Measurements from ENCODE around the gene RNF19B.

The RNF19B gene

DNA sequence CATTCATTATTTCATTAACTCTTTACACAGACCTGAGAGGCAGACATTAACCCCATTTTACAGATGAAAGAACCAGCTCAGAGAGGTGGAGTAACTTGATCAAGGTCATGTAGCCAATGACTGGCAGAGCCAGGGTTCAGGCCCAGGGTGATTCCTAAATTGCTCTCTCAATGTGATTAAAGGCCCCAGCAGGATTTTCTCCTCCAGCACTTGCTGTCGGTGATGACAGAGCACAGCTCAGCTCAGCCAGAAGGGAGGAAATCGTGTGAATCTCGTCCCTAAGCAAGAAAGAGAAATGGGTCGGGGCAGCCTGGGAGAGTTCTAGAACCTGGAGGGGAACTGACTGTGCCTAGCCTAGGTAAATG is 19.5 kb upstream of the RNF19B start:
- DNase-seq: no peak
- H3K27me3 Mint-ChIP-seq (ENCODE audit: low read depth, poor library complexity): peaks cover 27% of the 10 kb centered on the region
- no peak overlapping the region for H3K27ac Mint-ChIP-seq
- no peaks in the 10 kb centered on the region for H3K36me3 Mint-ChIP-seq (ENCODE audit: low read depth)
- TF ChIP-seq, protein P1, sequence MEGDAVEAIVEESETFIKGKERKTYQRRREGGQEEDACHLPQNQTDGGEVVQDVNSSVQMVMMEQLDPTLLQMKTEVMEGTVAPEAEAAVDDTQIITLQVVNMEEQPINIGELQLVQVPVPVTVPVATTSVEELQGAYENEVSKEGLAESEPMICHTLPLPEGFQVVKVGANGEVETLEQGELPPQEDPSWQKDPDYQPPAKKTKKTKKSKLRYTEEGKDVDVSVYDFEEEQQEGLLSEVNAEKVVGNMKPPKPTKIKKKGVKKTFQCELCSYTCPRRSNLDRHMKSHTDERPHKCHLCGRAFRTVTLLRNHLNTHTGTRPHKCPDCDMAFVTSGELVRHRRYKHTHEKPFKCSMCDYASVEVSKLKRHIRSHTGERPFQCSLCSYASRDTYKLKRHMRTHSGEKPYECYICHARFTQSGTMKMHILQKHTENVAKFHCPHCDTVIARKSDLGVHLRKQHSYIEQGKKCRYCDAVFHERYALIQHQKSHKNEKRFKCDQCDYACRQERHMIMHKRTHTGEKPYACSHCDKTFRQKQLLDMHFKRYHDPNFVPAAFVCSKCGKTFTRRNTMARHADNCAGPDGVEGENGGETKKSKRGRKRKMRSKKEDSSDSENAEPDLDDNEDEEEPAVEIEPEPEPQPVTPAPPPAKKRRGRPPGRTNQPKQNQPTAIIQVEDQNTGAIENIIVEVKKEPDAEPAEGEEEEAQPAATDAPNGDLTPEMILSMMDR (IDR thresholded peaks at IDR 0.05): no peak
- peaks cover 7% of the 10 kb centered on the region for H3K4me1 Mint-ChIP-seq
- H3K9me3 Mint-ChIP-seq: no peaks in the 10 kb centered on the region
- H3K4me3 Mint-ChIP-seq: no peak overlapping the region

DNA sequence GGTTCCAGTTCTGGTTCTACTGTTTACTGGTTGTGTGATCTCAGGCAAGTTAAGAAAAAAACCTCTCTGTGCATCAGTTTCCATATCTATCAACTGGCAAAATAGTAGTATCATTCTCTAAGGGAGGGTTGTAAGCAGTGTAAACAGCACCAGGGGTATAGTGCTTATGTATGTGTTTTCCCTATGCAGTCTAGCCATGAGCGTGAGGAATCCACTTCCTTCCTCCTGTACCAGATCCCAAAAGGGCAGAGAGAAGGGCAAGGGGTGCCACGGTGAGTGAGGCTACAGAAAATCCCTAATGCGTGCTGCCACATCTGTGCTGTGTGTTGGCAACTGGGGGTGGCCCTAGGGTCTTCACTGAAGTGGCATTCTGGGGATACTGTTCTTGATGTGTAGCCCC is 18.4 kb upstream of the RNF19B start:
- DNase-seq: no peak
- no peak overlapping the region for H3K4me3 Mint-ChIP-seq
- H3K4me1 Mint-ChIP-seq: peaks cover 6% of the 10 kb centered on the region

DNA sequence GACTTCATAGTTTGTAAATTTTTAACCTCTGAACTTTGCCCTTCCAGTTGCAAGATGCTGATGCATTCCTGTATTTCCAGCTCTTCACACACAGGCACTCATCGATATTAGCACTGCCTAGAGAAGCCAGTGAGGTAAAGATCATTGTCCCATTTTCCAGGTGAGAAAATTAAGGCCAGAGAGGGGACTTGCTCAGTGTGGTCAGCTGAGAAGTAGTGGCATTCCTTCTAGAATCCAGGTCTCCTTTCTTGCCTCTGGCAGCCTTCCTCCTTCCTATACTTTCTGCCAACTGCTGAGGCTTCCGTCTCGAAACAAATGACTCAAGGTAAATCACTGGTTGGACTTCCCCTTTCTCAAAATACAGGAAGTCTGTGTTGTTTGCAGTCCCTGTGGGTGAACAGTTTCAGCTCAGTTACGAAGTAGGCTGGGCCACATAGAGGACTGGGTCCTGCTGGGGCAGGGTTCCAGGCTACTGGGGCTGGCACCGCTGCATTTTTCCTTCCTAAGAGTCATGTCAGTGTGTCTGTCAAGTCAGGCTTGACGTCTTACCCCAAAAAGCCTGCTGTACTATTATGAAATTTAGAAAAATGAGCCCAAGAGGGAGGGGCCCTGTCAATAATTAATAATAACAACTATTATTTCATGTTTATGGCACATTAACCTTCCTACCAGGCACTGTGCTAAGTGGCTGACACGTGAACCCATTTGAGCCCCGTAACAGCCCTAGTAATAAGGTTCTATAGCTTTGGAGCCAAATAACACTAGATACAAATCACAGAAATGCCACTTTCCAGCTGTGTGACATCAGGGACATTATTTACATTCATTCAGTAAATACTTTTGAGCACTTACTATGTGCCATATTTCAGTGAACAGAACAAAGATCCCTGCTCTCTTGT is 16.6 kb upstream of the RNF19B start:
- Mint-ChIP-seq H3K4me3 (no peak overlapping the region), H3K36me3 (ENCODE audit: low read depth) (no peaks in the 10 kb centered on the region), H3K27ac (no peak overlapping the region), H3K27me3 (ENCODE audit: low read depth, poor library complexity) (peaks cover 34% of the 10 kb centered on the region), H3K4me1 (peaks cover 13% of the 10 kb centered on the region), H3K9me3 (peaks cover 5% of the 10 kb centered on the region)
- TF ChIP-seq, protein P1 (IDR thresholded peaks at IDR 0.05): no peak
- DNase-seq: no peak

More for the DNA sequence above, 18.4 kb upstream of the RNF19B start:
- H3K9me3 Mint-ChIP-seq: no peaks in the 10 kb centered on the region
- no peaks in the 10 kb centered on the region for H3K36me3 Mint-ChIP-seq (ENCODE audit: low read depth)
- peaks cover 27% of the 10 kb centered on the region for H3K27me3 Mint-ChIP-seq (ENCODE audit: low read depth, poor library complexity)
- TF ChIP-seq, protein P1 (IDR thresholded peaks at IDR 0.05): no peak
- H3K27ac Mint-ChIP-seq: no peak overlapping the region

DNA sequence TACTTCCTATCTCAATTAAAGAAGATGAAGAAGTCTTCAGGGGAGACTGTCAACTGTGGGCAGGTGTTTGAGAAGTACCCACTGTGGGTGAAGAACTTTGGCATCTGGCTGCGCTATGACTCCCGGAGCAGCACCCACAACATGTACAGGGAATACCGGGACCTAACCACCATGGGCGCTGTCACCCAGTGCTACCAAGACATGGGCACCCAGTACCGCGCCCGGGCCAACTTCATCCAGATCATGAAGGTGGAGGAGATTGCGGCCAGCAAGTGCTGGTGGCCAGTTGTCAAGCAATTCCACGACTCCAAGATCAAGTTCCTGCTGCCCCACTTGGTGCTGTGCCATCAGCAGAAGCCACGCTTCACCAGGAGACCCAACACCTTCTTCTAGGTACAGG is 15.5 kb upstream of the RNF19B start:
- TF ChIP-seq, protein P1 (IDR thresholded peaks at IDR 0.05): no peak
- DNase-seq: no peak
- peaks cover 5% of the 10 kb centered on the region for H3K36me3 Mint-ChIP-seq (ENCODE audit: low read depth)
- peaks cover 17% of the 10 kb centered on the region for H3K4me1 Mint-ChIP-seq
- H3K27me3 Mint-ChIP-seq (ENCODE audit: low read depth, poor library complexity): peaks cover 26% of the 10 kb centered on the region
- no peak overlapping the region for H3K27ac Mint-ChIP-seq
- H3K9me3 Mint-ChIP-seq: peaks cover 16% of the 10 kb centered on the region
- no peak overlapping the region for H3K4me3 Mint-ChIP-seq

DNA sequence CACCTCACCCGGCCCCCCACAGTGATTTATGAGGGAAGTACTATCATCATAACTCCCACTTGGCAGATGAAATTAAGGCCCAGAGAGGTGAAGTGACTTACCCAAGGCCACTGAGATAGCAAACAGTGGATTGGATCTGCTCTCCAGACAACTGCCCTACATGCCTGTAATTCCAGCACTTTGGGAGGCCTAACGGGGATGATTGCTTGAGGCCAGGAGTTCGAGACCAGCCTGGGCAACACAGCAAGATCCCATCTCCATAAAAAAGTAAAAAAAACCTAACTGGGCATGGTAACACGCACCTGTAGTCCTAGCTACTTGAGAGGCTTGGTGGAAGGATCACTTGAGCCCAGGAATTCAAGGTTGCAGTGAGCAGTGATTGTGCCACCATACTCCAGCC is 14.2 kb upstream of the RNF19B start:
- Mint-ChIP-seq H3K4me3 (no peak overlapping the region), H3K27ac (no peak overlapping the region), H3K27me3 (ENCODE audit: low read depth, poor library complexity) (peaks cover 24% of the 10 kb centered on the region), H3K36me3 (ENCODE audit: low read depth) (peaks cover 5% of the 10 kb centered on the region), H3K4me1 (peaks cover 17% of the 10 kb centered on the region), H3K9me3 (peaks cover 18% of the 10 kb centered on the region)
- no peak for DNase-seq
- TF ChIP-seq, protein P1 (IDR thresholded peaks at IDR 0.05): no peak
